ENCODE measurements around the gene ABHD6. TPM values are rescaled to one million over a fixed set of nuclear protein-coding genes. Genes with fewer than 3 reads are reported as not detected.
"Not testable (repeated sequence)": the region's sequence is repeated elsewhere in the genome, so short reads cannot be mapped to it uniquely, and the experiment has no call there.

Gene ABHD6
- total RNA-seq, 1 experiment from 2014 or later: 3.4 TPM

- H3K4me3 Mint-ChIP-seq (ENCODE audit: unreplicated experiment): no peak overlapping the region
- CTCF ChIA-PET: interaction anchor here (0.6 to 2.8 kb wide), 9 partner anchors 17 to 84 kb away, joined by 3 to 16 read pairs (median 4); partner anchors contain the start of genes HTD2 and RPP14
Measured at GRCh38 chr3:58222161-58222724, 15.3 kb upstream of the ABHD6 start.

GRCh38 chr3:58223855-58224254, 13.7 kb upstream of the ABHD6 start:
- no peak overlapping the region for H3K27ac Mint-ChIP-seq (ENCODE audit: low read depth, unreplicated experiment)
- CTCF ChIA-PET: interaction anchor here (0.5 to 2.8 kb wide), 11 partner anchors 10 to 83 kb away, joined by 3 to 16 read pairs (median 4); partner anchors contain the start of genes HTD2 and RPP14
- no peaks in the 10 kb centered on the region for H3K36me3 Mint-ChIP-seq (ENCODE audit: insufficient read depth, unreplicated experiment)
- H3K27me3 Mint-ChIP-seq (ENCODE audit: insufficient read depth, unreplicated experiment): peaks cover 9% of the 10 kb centered on the region
- no peaks in the 10 kb centered on the region for H3K9me3 Mint-ChIP-seq (ENCODE audit: unreplicated experiment)
- no TSS peak for BruUV-seq (replicated peaks)
- H3K4me3 Mint-ChIP-seq (ENCODE audit: unreplicated experiment): no peak overlapping the region
- POLR2A ChIA-PET: interaction anchor here (0.6 to 3.1 kb wide), 6 partner anchors 9 to 1365 kb away, joined by 3 to 7 read pairs (median 4); no protein-coding TSS in a partner anchor
- no peak for TF ChIP-seq CTCF (IDR thresholded peaks at IDR 0.05; ENCODE audit: unreplicated experiment)
- DNase-seq (ENCODE audit: unreplicated experiment): no peak
- peaks cover 6% of the 10 kb centered on the region for H3K4me1 Mint-ChIP-seq (ENCODE audit: insufficient read depth, unreplicated experiment)
- intact Hi-C loops (cut with micrococcal nuclease): no loop called here

More at GRCh38 chr3:58222161-58222724, 15.3 kb upstream of the ABHD6 start:
- TF ChIP-seq CTCF (IDR thresholded peaks at IDR 0.05; ENCODE audit: unreplicated experiment): no peak
- no TSS peak for BruUV-seq (replicated peaks)
- POLR2A ChIA-PET: interaction anchor here (0.5 to 3.1 kb wide), 9 partner anchors 7 to 247 kb away, joined by 3 to 15 read pairs (median 6); partner anchors contain the start of genes ABHD6, HTD2 and RPP14
- DNase-seq (ENCODE audit: unreplicated experiment): peak; percentile 67
- H3K36me3 Mint-ChIP-seq (ENCODE audit: insufficient read depth, unreplicated experiment): no peaks in the 10 kb centered on the region
- intact Hi-C loops (cut with micrococcal nuclease): no loop called here
- peaks cover 9% of the 10 kb centered on the region for H3K27me3 Mint-ChIP-seq (ENCODE audit: insufficient read depth, unreplicated experiment)
- peaks cover 10% of the 10 kb centered on the region for H3K4me1 Mint-ChIP-seq (ENCODE audit: insufficient read depth, unreplicated experiment)
- no peaks in the 10 kb centered on the region for H3K9me3 Mint-ChIP-seq (ENCODE audit: unreplicated experiment)
- H3K27ac Mint-ChIP-seq (ENCODE audit: low read depth, unreplicated experiment): no peak overlapping the region

GRCh38 chr3:58227933-58228332, 9.7 kb upstream of the ABHD6 start:
- DNase-seq (ENCODE audit: unreplicated experiment); H3K4me3 Mint-ChIP-seq (ENCODE audit: unreplicated experiment); H3K4me1 Mint-ChIP-seq (ENCODE audit: insufficient read depth, unreplicated experiment); H3K27ac Mint-ChIP-seq (ENCODE audit: low read depth, unreplicated experiment); H3K9me3 Mint-ChIP-seq (ENCODE audit: unreplicated experiment); H3K36me3 Mint-ChIP-seq (ENCODE audit: insufficient read depth, unreplicated experiment); POLR2A ChIA-PET; BruUV-seq (replicated peaks); intact Hi-C loops (cut with micrococcal nuclease): not testable (repeated sequence)
- CTCF ChIA-PET: interaction anchor here (0.9 to 2.1 kb wide), 3 partner anchors 10 to 51 kb away, joined by 3 to 8 read pairs (median 3); no protein-coding TSS in a partner anchor
- H3K27me3 Mint-ChIP-seq (ENCODE audit: insufficient read depth, unreplicated experiment): peaks cover 49% of the 10 kb centered on the region

GRCh38 chr3:58230876-58231552, 6.6 kb upstream of the ABHD6 start:
- POLR2A ChIA-PET: interaction anchor here (0.9 to 1.2 kb wide), 3 partner anchors 11 to 27 kb away, joined by 3 to 4 read pairs (median 3); no protein-coding TSS in a partner anchor
- no peak for TF ChIP-seq CTCF (IDR thresholded peaks at IDR 0.05; ENCODE audit: unreplicated experiment)
- CTCF ChIA-PET: interaction anchor here (0.7 to 4.2 kb wide), 3 partner anchors 13 to 171 kb away, joined by 5 to 33 read pairs (median 11); partner anchors contain the start of genes HTD2 and RPP14
- no peak overlapping the region for H3K4me3 Mint-ChIP-seq (ENCODE audit: unreplicated experiment)
- no TSS peak for BruUV-seq (replicated peaks)
- peaks cover 50% of the 10 kb centered on the region for H3K27me3 Mint-ChIP-seq (ENCODE audit: insufficient read depth, unreplicated experiment)
- no peak for DNase-seq (ENCODE audit: unreplicated experiment)
- no peaks in the 10 kb centered on the region for H3K9me3 Mint-ChIP-seq (ENCODE audit: unreplicated experiment)
- intact Hi-C loops (cut with micrococcal nuclease): no loop called here
- no peaks in the 10 kb centered on the region for H3K36me3 Mint-ChIP-seq (ENCODE audit: insufficient read depth, unreplicated experiment)
- H3K27ac Mint-ChIP-seq (ENCODE audit: low read depth, unreplicated experiment): no peak overlapping the region
- peaks cover 7% of the 10 kb centered on the region for H3K4me1 Mint-ChIP-seq (ENCODE audit: insufficient read depth, unreplicated experiment)

Measured in MCF 10A (cell line).